ENCODE results near the gene SURF1.

GRCh38 chr9:133323991-133324703, 32.1 kb downstream of the SURF1 start:
- TF ChIP-seq EZH2 (IDR thresholded peaks at IDR 0.05; ENCODE audit: borderline replicate concordance, low read depth, low read length), result no peak
- TF ChIP-seq ZNF280A (IDR thresholded peaks at IDR 0.05; ENCODE audit: low read depth, partially characterized antibody), result no peak
- TF ChIP-seq SIN3B (IDR thresholded peaks at IDR 0.05; ENCODE audit: low read depth), result no peak
- no peak for TF ChIP-seq CTCF (IDR thresholded peaks at IDR 0.05 in 2 of 3, conservative IDR thresholded peaks at IDR 0.05 in 1 of 3; ENCODE audit: insufficient read depth in 2 of 3, low read depth in 1 of 3, low read length in 3 of 3)
- no peak for TF ChIP-seq SMARCE1 (IDR thresholded peaks at IDR 0.05)
- TF ChIP-seq CBX5 (IDR thresholded peaks at IDR 0.05; ENCODE audit: borderline replicate concordance, low read depth), result no peak
- no peak for TF ChIP-seq FOXA1 (IDR thresholded peaks at IDR 0.05; ENCODE audit: borderline replicate concordance)
- no peak for TF ChIP-seq ZNF121 (CRISPR knock-in tag; conservative IDR thresholded peaks at IDR 0.05)
- TF ChIP-seq KDM1A (IDR thresholded peaks at IDR 0.05), result no peak
- no peak for TF ChIP-seq DIDO1 (tag; IDR thresholded peaks at IDR 0.05; ENCODE audit: low read depth)
- no peak for TF ChIP-seq PHF8 (IDR thresholded peaks at IDR 0.05; ENCODE audit: borderline replicate concordance, low read length)
- no peak for TF ChIP-seq ZBTB7A (IDR thresholded peaks at IDR 0.05; ENCODE audit: borderline replicate concordance, control insufficient read depth, low read depth, low read length)
- TF ChIP-seq HNRNPK (IDR thresholded peaks at IDR 0.05; ENCODE audit: low read depth, low read length, poor library complexity, severe bottlenecking), result no peak
